Right atrium auricular region (tissue), 2 donors: ENCODE results near the gene SFT2D2. TPM values are rescaled to one million over a fixed set of nuclear protein-coding genes. Genes with fewer than 3 reads are reported as not detected.

Experiments
- DNase-seq: peaks from one replicate; pipeline ENCODE4 v3.0.0-alpha.2; 2019; ENCODE audit warnings: low spot score
- H3K27ac ChIP-seq, 2 donors: fragments of 200-600 bp; sonication (generic); 1 replicate in 1 of 2; 2 replicates in 1 of 2; pipeline ENCODE4 v1.5.1; 2016 to 2019
- H3K27me3 ChIP-seq, 2 donors: fragments of 200-600 bp; sonication (generic); one replicate each; pipeline versions ENCODE4 v1.5.1 to v1.6.0; 2017 to 2019
- H3K36me3 ChIP-seq: fragments of 200-600 bp; sonication (generic); one replicate; pipeline ENCODE4 v1.5.1; 2016
- H3K4me1 ChIP-seq, 2 donors: fragments of 200-600 bp; sonication (generic); one replicate each; pipeline versions ENCODE4 v1.5.1 to v1.6.0; 2017 to 2019
- H3K4me3 ChIP-seq, 2 donors: fragments of 200-600 bp; sonication (generic); 1 replicate in 1 of 2; 2 replicates in 1 of 2; pipeline ENCODE4 v1.5.1; 2017 to 2019; ENCODE audit warnings: mild to moderate bottlenecking in 1 of 2, moderate library complexity in 1 of 2
- H3K9me3 ChIP-seq, 2 donors: fragments of 200-600 bp; sonication (generic); one replicate each; pipeline ENCODE4 v1.5.1; 2019
- total RNA-seq, 2 donors: library from RNA; depleted of rRNA; stranded (reverse); fragments of >200 nt; gene quantifications; one replicate each; pipeline ENCODE4 v1.1.0, GENCODE V29; 2016
- TF ChIP-seq, protein P1 (sequence below), 2 donors: fragments of 200-600 bp; sonication (generic); IDR thresholded peaks; one replicate each; pipeline ENCODE4 v1.5.1; 2019; ENCODE audit warnings: antibody characterized with exemption in 2 of 2

SFT2D2 gene
- total RNA-seq, 2 donors from 2014 or later: 12.5 to 23.7 TPM

DNA sequence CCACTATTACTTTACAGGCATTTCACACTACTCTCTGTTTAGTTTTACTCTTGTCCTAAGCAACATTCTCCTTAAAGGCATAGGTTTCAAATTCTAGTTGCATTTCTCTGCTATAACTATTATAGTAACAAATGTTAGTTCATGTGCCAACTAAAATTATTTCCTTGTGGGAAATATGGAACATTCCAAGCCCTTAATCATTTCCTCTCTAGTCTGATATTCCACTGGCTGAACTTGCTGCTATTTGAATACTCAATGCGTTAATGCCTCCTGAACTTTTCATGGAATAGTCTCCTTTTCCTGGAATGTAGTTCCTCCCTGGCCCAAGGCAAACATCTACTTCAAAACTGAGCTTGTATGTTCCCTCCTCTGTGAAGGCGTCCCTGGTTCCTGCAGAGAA lies 35.6 kb downstream of the SFT2D2 start:
- Histone ChIP-seq H3K36me3 (no peaks in the 10 kb centered on the region), H3K4me3 (no peak overlapping the region), H3K27me3 (no peaks in the 10 kb centered on the region), H3K4me1 (no peaks in the 10 kb centered on the region), H3K27ac (peak overlapping the region in 1 of 2 donors; percentile 2), H3K9me3 (peaks cover 0 to 3% of the 10 kb centered on the region in 2 donors)
- TF ChIP-seq, protein P1, sequence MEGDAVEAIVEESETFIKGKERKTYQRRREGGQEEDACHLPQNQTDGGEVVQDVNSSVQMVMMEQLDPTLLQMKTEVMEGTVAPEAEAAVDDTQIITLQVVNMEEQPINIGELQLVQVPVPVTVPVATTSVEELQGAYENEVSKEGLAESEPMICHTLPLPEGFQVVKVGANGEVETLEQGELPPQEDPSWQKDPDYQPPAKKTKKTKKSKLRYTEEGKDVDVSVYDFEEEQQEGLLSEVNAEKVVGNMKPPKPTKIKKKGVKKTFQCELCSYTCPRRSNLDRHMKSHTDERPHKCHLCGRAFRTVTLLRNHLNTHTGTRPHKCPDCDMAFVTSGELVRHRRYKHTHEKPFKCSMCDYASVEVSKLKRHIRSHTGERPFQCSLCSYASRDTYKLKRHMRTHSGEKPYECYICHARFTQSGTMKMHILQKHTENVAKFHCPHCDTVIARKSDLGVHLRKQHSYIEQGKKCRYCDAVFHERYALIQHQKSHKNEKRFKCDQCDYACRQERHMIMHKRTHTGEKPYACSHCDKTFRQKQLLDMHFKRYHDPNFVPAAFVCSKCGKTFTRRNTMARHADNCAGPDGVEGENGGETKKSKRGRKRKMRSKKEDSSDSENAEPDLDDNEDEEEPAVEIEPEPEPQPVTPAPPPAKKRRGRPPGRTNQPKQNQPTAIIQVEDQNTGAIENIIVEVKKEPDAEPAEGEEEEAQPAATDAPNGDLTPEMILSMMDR (IDR thresholded peaks at IDR 0.05): no peak
- DNase-seq: no peak

DNA sequence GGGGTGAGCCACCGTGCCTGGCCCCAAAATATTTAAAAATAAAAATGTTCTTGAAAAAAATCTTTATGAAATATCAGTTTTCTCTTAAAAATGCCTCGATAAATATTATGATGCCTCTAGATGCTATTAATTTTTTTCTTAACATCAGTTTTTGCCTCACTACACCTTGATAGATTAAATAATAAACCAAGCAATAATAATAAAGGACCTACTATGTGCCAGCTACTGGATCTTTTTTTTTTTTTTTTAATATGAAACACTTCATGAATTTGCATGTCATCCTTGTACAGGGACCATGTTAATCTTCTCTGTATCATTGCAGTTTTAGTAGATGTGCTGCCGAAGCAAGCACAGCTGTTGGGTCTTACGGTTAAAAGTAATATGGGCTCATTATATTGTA lies 37.3 kb downstream of the SFT2D2 start:
- no peaks in the 10 kb centered on the region for H3K9me3 ChIP-seq
- no peaks in the 10 kb centered on the region for H3K36me3 ChIP-seq
- no peaks in the 10 kb centered on the region for H3K27me3 ChIP-seq
- DNase-seq: no peak
- no peak overlapping the region for H3K4me3 ChIP-seq
- H3K4me1 ChIP-seq: no peaks in the 10 kb centered on the region
- no peak overlapping the region for H3K27ac ChIP-seq
- TF ChIP-seq, protein P1 (IDR thresholded peaks at IDR 0.05): no peak

DNA sequence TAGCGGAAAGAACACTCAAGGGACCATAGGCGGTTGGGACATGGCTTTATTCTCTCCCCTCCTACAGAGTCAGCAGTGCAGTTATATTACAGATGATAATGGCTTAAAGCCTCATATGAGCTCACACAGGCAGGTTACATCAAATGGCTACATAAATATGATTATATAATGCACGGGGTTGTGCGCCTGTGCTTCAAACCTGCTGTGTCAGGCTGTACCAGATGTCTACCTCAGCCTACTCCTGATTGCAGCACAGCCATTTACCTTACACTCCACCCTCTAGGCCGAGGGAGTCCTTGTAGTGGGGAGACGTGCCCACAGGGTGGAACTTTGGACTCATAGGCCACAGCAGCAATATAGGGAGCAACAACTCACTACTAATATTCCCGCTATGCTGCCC lies 38.5 kb downstream of the SFT2D2 start:
- Histone ChIP-seq H3K27ac (no peak overlapping the region), H3K9me3 (no peaks in the 10 kb centered on the region), H3K4me1 (no peaks in the 10 kb centered on the region), H3K36me3 (no peaks in the 10 kb centered on the region), H3K27me3 (no peaks in the 10 kb centered on the region), H3K4me3 (no peak overlapping the region)
- TF ChIP-seq, protein P1 (IDR thresholded peaks at IDR 0.05): no peak
- no peak for DNase-seq

DNA sequence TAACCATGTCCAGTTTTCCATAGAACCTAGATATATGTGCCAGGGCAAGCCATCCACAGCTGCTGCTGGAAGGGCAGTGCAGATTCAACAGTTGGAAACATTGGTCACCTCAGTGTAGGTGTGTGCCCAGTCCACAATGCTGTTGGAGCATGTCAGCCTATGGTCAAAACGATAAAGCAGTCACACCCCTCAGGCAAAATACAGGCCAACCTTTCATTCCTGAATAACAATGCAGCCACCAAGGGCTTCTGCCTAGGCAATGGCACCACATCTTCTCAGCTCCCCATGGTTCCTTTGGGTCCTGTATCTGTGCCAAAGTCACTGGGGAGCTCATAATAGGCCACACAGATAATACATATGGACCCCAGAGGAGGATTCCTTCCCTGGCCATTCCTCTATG lies 39.8 kb downstream of the SFT2D2 start:
- no peak for DNase-seq
- H3K4me1 ChIP-seq: no peaks in the 10 kb centered on the region
- TF ChIP-seq, protein P1 (IDR thresholded peaks at IDR 0.05): no peak
- H3K9me3 ChIP-seq: no peaks in the 10 kb centered on the region
- no peak overlapping the region for H3K27ac ChIP-seq
- H3K36me3 ChIP-seq: no peaks in the 10 kb centered on the region
- H3K27me3 ChIP-seq: no peaks in the 10 kb centered on the region
- no peak overlapping the region for H3K4me3 ChIP-seq

DNA sequence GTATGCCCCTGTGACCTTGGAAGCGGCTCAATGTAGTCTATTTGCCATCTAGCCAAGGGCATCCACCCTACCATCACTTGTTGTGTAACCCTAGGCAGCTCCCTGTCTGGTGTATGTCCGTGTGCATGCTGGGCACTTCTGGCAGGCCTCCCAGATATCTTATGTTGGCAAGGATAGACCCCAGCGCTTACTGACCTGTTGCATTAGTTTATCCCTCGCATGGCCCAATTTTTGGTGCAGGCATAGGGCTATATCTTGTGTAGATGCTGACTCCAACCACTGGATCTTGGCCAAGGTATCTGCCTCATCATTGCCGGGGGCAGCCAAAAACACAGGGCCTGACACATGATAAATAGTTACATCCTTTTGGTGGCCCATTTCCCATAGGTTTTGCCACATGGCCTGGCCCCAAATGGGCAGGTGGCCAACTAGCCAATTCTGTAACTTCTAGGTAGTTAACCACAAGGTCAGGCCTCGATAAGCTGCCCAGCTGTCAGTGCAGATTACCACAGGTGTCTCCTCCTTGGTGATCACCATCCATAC lies 40.9 kb downstream of the SFT2D2 start:
- no peaks in the 10 kb centered on the region for H3K36me3 ChIP-seq
- H3K4me1 ChIP-seq: no peaks in the 10 kb centered on the region
- no peak for DNase-seq
- H3K27ac ChIP-seq: no peak overlapping the region
- no peaks in the 10 kb centered on the region for H3K9me3 ChIP-seq
- no peaks in the 10 kb centered on the region for H3K27me3 ChIP-seq
- TF ChIP-seq, protein P1 (IDR thresholded peaks at IDR 0.05): no peak
- no peak overlapping the region for H3K4me3 ChIP-seq

DNA sequence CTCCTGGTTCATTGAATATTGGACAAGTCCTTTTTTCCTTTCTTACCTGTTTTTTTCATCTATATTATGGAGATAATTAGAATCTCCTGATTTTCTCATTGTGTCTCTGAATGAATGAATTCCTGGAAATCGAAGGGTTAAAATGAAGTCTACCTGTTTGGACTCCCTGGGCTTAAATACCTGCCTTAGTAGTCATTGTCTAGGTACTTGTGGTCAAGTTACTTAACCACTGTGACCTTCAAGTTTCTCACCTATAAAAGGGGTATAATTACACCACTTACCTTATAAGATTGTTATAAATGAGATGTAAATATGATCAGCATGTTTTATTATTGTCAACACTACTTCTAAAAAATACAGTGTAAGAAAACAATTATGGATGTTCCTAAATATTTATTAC lies 45.8 kb downstream of the SFT2D2 start:
- no peaks in the 10 kb centered on the region for H3K27me3 ChIP-seq
- H3K4me1 ChIP-seq: no peaks in the 10 kb centered on the region
- H3K36me3 ChIP-seq: no peaks in the 10 kb centered on the region
- no peak for DNase-seq
- H3K27ac ChIP-seq: no peak overlapping the region
- H3K4me3 ChIP-seq: no peak overlapping the region
- peaks cover 0 to under 1% of the 10 kb centered on the region in 2 donors for H3K9me3 ChIP-seq
- TF ChIP-seq, protein P1 (IDR thresholded peaks at IDR 0.05): no peak
